ENCODE results near the gene ASCC3.

ASCC3 gene

GRCh38 chr6:100809346-100809745, 71.8 kb downstream of the ASCC3 start:
- Mint-ChIP-seq H3K4me3 (no peak overlapping the region), H3K4me1 (no peaks in the 10 kb centered on the region)

GRCh38 chr6:100808638-100809275, 72.4 kb downstream of the ASCC3 start:
- no peak for TF ChIP-seq CTCF (IDR thresholded peaks at IDR 0.05; ENCODE audit: unreplicated experiment in 3 of 3)
- H3K9me3 Mint-ChIP-seq, result peaks cover 2% of the 10 kb centered on the region
- H3K36me3 Mint-ChIP-seq (ENCODE audit: low read depth), result peaks cover 29% of the 10 kb centered on the region
- no peak overlapping the region for H3K4me3 Mint-ChIP-seq
- no peak overlapping the region for H3K27ac Mint-ChIP-seq
- no peaks in the 10 kb centered on the region for H3K27me3 Mint-ChIP-seq (ENCODE audit: low read depth)
- H3K4me1 Mint-ChIP-seq, result no peaks in the 10 kb centered on the region

More at GRCh38 chr6:100809346-100809745, 71.8 kb downstream of the ASCC3 start:
- no peaks in the 10 kb centered on the region for H3K27me3 Mint-ChIP-seq (ENCODE audit: low read depth)
- TF ChIP-seq CTCF (IDR thresholded peaks at IDR 0.05; ENCODE audit: unreplicated experiment in 3 of 3), result no peak
- H3K27ac Mint-ChIP-seq, result no peak overlapping the region
- peaks cover 33% of the 10 kb centered on the region for H3K36me3 Mint-ChIP-seq (ENCODE audit: low read depth)
- H3K9me3 Mint-ChIP-seq, result peaks cover 2% of the 10 kb centered on the region

- no peak for TF ChIP-seq CTCF (IDR thresholded peaks at IDR 0.05; ENCODE audit: unreplicated experiment in 3 of 3)
- Mint-ChIP-seq H3K36me3 (ENCODE audit: low read depth) (peaks cover 13% of the 10 kb centered on the region), H3K9me3 (no peaks in the 10 kb centered on the region), H3K4me1 (no peaks in the 10 kb centered on the region), H3K27ac (no peak overlapping the region), H3K27me3 (ENCODE audit: low read depth) (no peaks in the 10 kb centered on the region), H3K4me3 (no peak overlapping the region)
These were observed 74.8 kb downstream of the ASCC3 start for GRCh38 chr6:100806296-100806695.

- Mint-ChIP-seq H3K4me1 (no peaks in the 10 kb centered on the region), H3K4me3 (no peak overlapping the region), H3K27ac (peak overlapping the region in 2 of 3 experiments; percentile 36 to 66), H3K36me3 (ENCODE audit: low read depth) (peaks cover 13% of the 10 kb centered on the region), H3K9me3 (no peaks in the 10 kb centered on the region), H3K27me3 (ENCODE audit: low read depth) (no peaks in the 10 kb centered on the region)
- TF ChIP-seq CTCF (IDR thresholded peaks at IDR 0.05; ENCODE audit: unreplicated experiment in 3 of 3), result no peak
These were observed 77.7 kb downstream of the ASCC3 start for GRCh38 chr6:100803264-100804045.

- Mint-ChIP-seq H3K9me3 (no peaks in the 10 kb centered on the region), H3K4me3 (no peak overlapping the region), H3K4me1 (no peaks in the 10 kb centered on the region), H3K27me3 (ENCODE audit: low read depth) (no peaks in the 10 kb centered on the region), H3K27ac (no peak overlapping the region), H3K36me3 (ENCODE audit: low read depth) (peaks cover 13% of the 10 kb centered on the region)
- TF ChIP-seq CTCF (IDR thresholded peaks at IDR 0.05; ENCODE audit: unreplicated experiment in 3 of 3), result no peak
These were observed 80.1 kb downstream of the ASCC3 start for GRCh38 chr6:100801036-100801435.
